GM21360 (cell line): ENCODE measurements around the gene TAL1.

ENCODE experiments used
- ATAC-seq: cut with Tn5 transposase; IDR thresholded peaks from one replicate; pipeline ENCODE4 v1.9.1; 2021; ENCODE audit warnings: mild to moderate bottlenecking, moderate library complexity; ENCODE audit not compliant: unreplicated experiment

The TAL1 gene

GRCh38 chr1:47178654-47179016 lies 53.4 kb downstream of the TAL1 start:
- no peak for ATAC-seq

- no peak for ATAC-seq
Observed at GRCh38 chr1:47178020-47178419, 54.0 kb downstream of the TAL1 start.

- ATAC-seq = peak; percentile 43
Observed at GRCh38 chr1:47175227-47175934, 56.6 kb downstream of the TAL1 start.

- no peak for ATAC-seq
Observed at GRCh38 chr1:47174656-47175020, 57.4 kb downstream of the TAL1 start.

- no peak for ATAC-seq
Observed at GRCh38 chr1:47172782-47173181, 59.2 kb downstream of the TAL1 start.
